Effector memory CD8-positive, alpha-beta T cell (primary cell): ENCODE data around the gene CXCR2.
"Not testable (repeated sequence)": the region's sequence is repeated elsewhere in the genome, so short reads cannot be mapped to it uniquely, and the experiment has no call there.

Experiments used
- ATAC-seq: fragments of 150-1000 bp; cut with Tn5 transposase; replicated peaks from 2 replicates; pipeline ENCODE4 v1.10.0; 2021; ENCODE audit warnings: mild to moderate bottlenecking, moderate library complexity
- DNase-seq, 3 experiments: peaks; one replicate each; pipeline ENCODE4 v3.0.0; 2021
- H3K27ac Mint-ChIP-seq, 2 donors: one replicate each; pipeline ENCODE4 v1.8.0; 2022; ENCODE audit warnings: mild to moderate bottlenecking in 2 of 2, mixed read lengths in 2 of 2, moderate library complexity in 2 of 2
- H3K27me3 Mint-ChIP-seq, 2 donors: one replicate each; pipeline ENCODE4 v1.8.0; 2022; ENCODE audit warnings: mixed read lengths in 2 of 2
- H3K36me3 Mint-ChIP-seq: one replicate; pipeline ENCODE4 v1.8.0; 2022; ENCODE audit warnings: mild to moderate bottlenecking, moderate library complexity, mixed read lengths; ENCODE audit not compliant: insufficient read depth
- H3K4me1 Mint-ChIP-seq, 2 donors: one replicate each; pipeline ENCODE4 v1.8.0; 2022; ENCODE audit warnings: low read depth in 2 of 2, mixed read lengths in 2 of 2
- H3K4me3 Mint-ChIP-seq, 2 donors: one replicate each; pipeline ENCODE4 v1.8.0; 2022; ENCODE audit warnings: mild to moderate bottlenecking in 2 of 2, mixed read lengths in 2 of 2, moderate library complexity in 2 of 2
- H3K9me3 Mint-ChIP-seq, 2 donors: one replicate each; pipeline ENCODE4 v1.8.0; 2022; ENCODE audit warnings: mixed read lengths in 2 of 2

The CXCR2 gene

GRCh38 chr2:218149098-218149497, 23.3 kb downstream of the CXCR2 start:
- no peaks in the 10 kb centered on the region for H3K9me3 Mint-ChIP-seq
- H3K4me1 Mint-ChIP-seq = no peaks in the 10 kb centered on the region
- H3K27ac Mint-ChIP-seq = no peak overlapping the region
- H3K36me3 Mint-ChIP-seq = no peaks in the 10 kb centered on the region
- peaks cover 21 to 23% of the 10 kb centered on the region in 2 donors for H3K27me3 Mint-ChIP-seq
- H3K4me3 Mint-ChIP-seq = no peak overlapping the region
- no peak for DNase-seq
- ATAC-seq = no peak

- H3K27me3 Mint-ChIP-seq = peaks cover 23 to 29% of the 10 kb centered on the region in 2 donors
- no peaks in the 10 kb centered on the region for H3K36me3 Mint-ChIP-seq
- no peak for DNase-seq
- H3K4me1 Mint-ChIP-seq = no peaks in the 10 kb centered on the region
- no peak for ATAC-seq
- no peak overlapping the region for H3K27ac Mint-ChIP-seq
- H3K9me3 Mint-ChIP-seq = no peaks in the 10 kb centered on the region
- H3K4me3 Mint-ChIP-seq = no peak overlapping the region
Observed at GRCh38 chr2:218149848-218150440, 24.1 kb downstream of the CXCR2 start.

- peaks cover 23 to 42% of the 10 kb centered on the region in 2 donors for H3K27me3 Mint-ChIP-seq
- no peak for ATAC-seq
- H3K4me3 Mint-ChIP-seq = no peak overlapping the region
- H3K27ac Mint-ChIP-seq = no peak overlapping the region
- H3K36me3 Mint-ChIP-seq = no peaks in the 10 kb centered on the region
- no peak for DNase-seq
- H3K4me1 Mint-ChIP-seq = no peaks in the 10 kb centered on the region
- no peaks in the 10 kb centered on the region for H3K9me3 Mint-ChIP-seq
Observed at GRCh38 chr2:218152172-218152571, 26.3 kb downstream of the CXCR2 start.

GRCh38 chr2:218152777-218153176, 26.9 kb downstream of the CXCR2 start:
- H3K36me3 Mint-ChIP-seq = no peaks in the 10 kb centered on the region
- no peaks in the 10 kb centered on the region for H3K4me1 Mint-ChIP-seq
- H3K4me3 Mint-ChIP-seq = no peak overlapping the region
- H3K27me3 Mint-ChIP-seq = peaks cover 23 to 42% of the 10 kb centered on the region in 2 donors
- H3K9me3 Mint-ChIP-seq = no peaks in the 10 kb centered on the region
- ATAC-seq (no peak), DNase-seq (no peak)
- no peak overlapping the region for H3K27ac Mint-ChIP-seq

- no peak for DNase-seq
- Mint-ChIP-seq H3K27ac (no peak overlapping the region), H3K36me3 (no peaks in the 10 kb centered on the region), H3K9me3 (no peaks in the 10 kb centered on the region), H3K4me3 (no peak overlapping the region), H3K4me1 (no peaks in the 10 kb centered on the region), H3K27me3 (peaks cover 12 to 38% of the 10 kb centered on the region in 2 donors)
- ATAC-seq = no peak
Observed at GRCh38 chr2:218155953-218156479, 30.2 kb downstream of the CXCR2 start.

GRCh38 chr2:218161644-218162043, 35.8 kb downstream of the CXCR2 start:
- DNase-seq (no peak), ATAC-seq (no peak)
- H3K4me3 Mint-ChIP-seq = no peak overlapping the region
- H3K4me1 Mint-ChIP-seq = peaks cover 5 to 11% of the 10 kb centered on the region in 2 donors
- H3K27ac Mint-ChIP-seq = peak overlapping the region; percentile 14 to 39
- peaks cover 12 to 45% of the 10 kb centered on the region in 2 donors for H3K27me3 Mint-ChIP-seq
- no peaks in the 10 kb centered on the region for H3K36me3 Mint-ChIP-seq
- no peaks in the 10 kb centered on the region for H3K9me3 Mint-ChIP-seq

- Mint-ChIP-seq H3K36me3 (peaks cover 5% of the 10 kb centered on the region), H3K4me3 (no peak overlapping the region), H3K27ac (no peak overlapping the region), H3K4me1 (peaks cover 14 to 17% of the 10 kb centered on the region in 2 donors), H3K27me3 (peaks cover 12 to 45% of the 10 kb centered on the region in 2 donors), H3K9me3 (no peaks in the 10 kb centered on the region)
- ATAC-seq = no peak
- DNase-seq = no peak
Observed at GRCh38 chr2:218162814-218163213, 37.0 kb downstream of the CXCR2 start.

GRCh38 chr2:218166791-218167190, 41.0 kb downstream of the CXCR2 start, which contains the start of gene CXCR1:
TSS of gene CXCR1 (minus strand) at chr2:218166962. CDS start at chr2:218165211, 1,751 bp downstream.
- H3K27ac Mint-ChIP-seq = peak within 1 kb of the TSS; percentile 88 to 90
- H3K27me3 Mint-ChIP-seq = peaks cover 13 to 47% of the 10 kb centered on the region in 2 donors
- ATAC-seq (peak; percentile 96), DNase-seq (peak; percentile 15 to 33 (median 19))
- H3K36me3 Mint-ChIP-seq = peaks cover 5% of the 10 kb centered on the region
- no peaks in the 10 kb centered on the region for H3K9me3 Mint-ChIP-seq
- peak within 1 kb of the TSS; percentile 64 to 74 for H3K4me3 Mint-ChIP-seq
- peaks cover 25% of the 10 kb centered on the region in 2 donors for H3K4me1 Mint-ChIP-seq

GRCh38 chr2:218168016-218168415, 42.2 kb downstream of the CXCR2 start:
- Mint-ChIP-seq H3K36me3 (peaks cover 5% of the 10 kb centered on the region), H3K9me3 (no peaks in the 10 kb centered on the region), H3K27me3 (peaks cover 13 to 40% of the 10 kb centered on the region in 2 donors), H3K4me1 (peaks cover 25% of the 10 kb centered on the region in 2 donors), H3K27ac (peak overlapping the region in 1 of 2 donors; percentile 88), H3K4me3 (no peak overlapping the region)
- ATAC-seq (no peak), DNase-seq (no peak)

- DNase-seq (peak; percentile 68 to 78 (median 77)), ATAC-seq (peak; percentile 72)
- H3K27ac Mint-ChIP-seq = peak overlapping the region in 1 of 2 donors; percentile 56
- no peaks in the 10 kb centered on the region for H3K9me3 Mint-ChIP-seq
- H3K4me1 Mint-ChIP-seq = peaks cover 25% of the 10 kb centered on the region in 2 donors
- peaks cover 5% of the 10 kb centered on the region for H3K36me3 Mint-ChIP-seq
- H3K27me3 Mint-ChIP-seq = peaks cover 13 to 35% of the 10 kb centered on the region in 2 donors
- no peak overlapping the region for H3K4me3 Mint-ChIP-seq
Observed at GRCh38 chr2:218168635-218169462, 43.0 kb downstream of the CXCR2 start.

GRCh38 chr2:218169757-218170546, 44.1 kb downstream of the CXCR2 start:
- Mint-ChIP-seq H3K27me3 (peaks cover 13 to 25% of the 10 kb centered on the region in 2 donors), H3K9me3 (no peaks in the 10 kb centered on the region), H3K36me3 (peaks cover 5% of the 10 kb centered on the region), H3K27ac (no peak overlapping the region), H3K4me1 (peaks cover 25% of the 10 kb centered on the region in 2 donors), H3K4me3 (no peak overlapping the region)
- DNase-seq (no peak), ATAC-seq (no peak)

GRCh38 chr2:218171744-218172143, 45.9 kb downstream of the CXCR2 start:
- not testable (repeated sequence) for DNase-seq, ATAC-seq, H3K27ac Mint-ChIP-seq, H3K4me3 Mint-ChIP-seq, H3K36me3 Mint-ChIP-seq, H3K9me3 Mint-ChIP-seq
- Mint-ChIP-seq H3K27me3 (peaks cover 13 to 25% of the 10 kb centered on the region in 2 donors), H3K4me1 (peaks cover 14 to 19% of the 10 kb centered on the region in 2 donors)

GRCh38 chr2:218172845-218173244, 47.0 kb downstream of the CXCR2 start:
- Mint-ChIP-seq H3K9me3 (no peaks in the 10 kb centered on the region), H3K27me3 (peaks cover 17 to 31% of the 10 kb centered on the region in 2 donors), H3K27ac (peak overlapping the region in 1 of 2 donors; percentile 20), H3K4me3 (no peak overlapping the region), H3K36me3 (no peaks in the 10 kb centered on the region), H3K4me1 (peaks cover 8 to 10% of the 10 kb centered on the region in 2 donors)
- DNase-seq = no peak
- ATAC-seq = no peak
